ENCODE results near the gene PTPRM.

Gene PTPRM

GRCh38 chr18:8212896-8213780 lies 646.0 kb downstream of the PTPRM start:
- TF ChIP-seq TAF1 (IDR thresholded peaks at IDR 0.05; ENCODE audit: low read depth, low read length) (no peak), POLR2AphosphoS5 (IDR thresholded peaks at IDR 0.05; ENCODE audit: low read depth, low read length) (no peak), SPI1 (IDR thresholded peaks at IDR 0.05; ENCODE audit: low read depth, low read length) (no peak), POLR2A (IDR thresholded peaks at IDR 0.05; ENCODE audit: low read depth, low read length) (no peak), POU2F2 (IDR thresholded peaks at IDR 0.05; ENCODE audit: low read depth, low read length) (no peak), PAX5 (IDR thresholded peaks at IDR 0.05; ENCODE audit: insufficient read depth, low read length, severe bottlenecking) (no peak)
- FAIRE-seq (no peak), DNase-seq (ENCODE audit: insufficient read length, low spot score) (no peak)

DNA sequence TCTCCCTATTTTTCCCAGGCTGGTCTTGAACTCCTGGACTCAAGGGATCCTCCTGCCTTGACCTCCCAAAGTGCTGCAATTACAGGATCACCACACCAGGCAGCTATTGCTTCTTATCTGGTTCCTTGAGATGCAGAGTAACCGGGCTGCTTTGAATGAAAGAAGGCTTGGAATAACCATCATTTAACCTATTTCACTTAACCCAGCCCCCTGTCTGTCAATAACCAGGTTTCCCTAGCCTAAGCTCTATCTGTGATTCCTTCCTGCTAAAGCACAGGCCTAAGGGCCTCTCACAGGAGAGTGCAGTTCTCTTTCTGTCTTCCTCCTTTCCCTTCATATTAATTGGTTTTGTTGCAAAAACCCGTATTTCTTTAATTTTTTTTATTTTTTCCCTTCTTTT lies 648.6 kb downstream of the PTPRM start:
- TF ChIP-seq TAF1 (IDR thresholded peaks at IDR 0.05; ENCODE audit: low read depth, low read length), result no peak
- no peak for TF ChIP-seq POLR2AphosphoS5 (IDR thresholded peaks at IDR 0.05; ENCODE audit: low read depth, low read length)
- no peak for TF ChIP-seq POLR2A (IDR thresholded peaks at IDR 0.05; ENCODE audit: low read depth, low read length)
- TF ChIP-seq PAX5 (IDR thresholded peaks at IDR 0.05; ENCODE audit: insufficient read depth, low read length, severe bottlenecking), result no peak
- DNase-seq (ENCODE audit: insufficient read length, low spot score) (no peak), FAIRE-seq (no peak)

DNA sequence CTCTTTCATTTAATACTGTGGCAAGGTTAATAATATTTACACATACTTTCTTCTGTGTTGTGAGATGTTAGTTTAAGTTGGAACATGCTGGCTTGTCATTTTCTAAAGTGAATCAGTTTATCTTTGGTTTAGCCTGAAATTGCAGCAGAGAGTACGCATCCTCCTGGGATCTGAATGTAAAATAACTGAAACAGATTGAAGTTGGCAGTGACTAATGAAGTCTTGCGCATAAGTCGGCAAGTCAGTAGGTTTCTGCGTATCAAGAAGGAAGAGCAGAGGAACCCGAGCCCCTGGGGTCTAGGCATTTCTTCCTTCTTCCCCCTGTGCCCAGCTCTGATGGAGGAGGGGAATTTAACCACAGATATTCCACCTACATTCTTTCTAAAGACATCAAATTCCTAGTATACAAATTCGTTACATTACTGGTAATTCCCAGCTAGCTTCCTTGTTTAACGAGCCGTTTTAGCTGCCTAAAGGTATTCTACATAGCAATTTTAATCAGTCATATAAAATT lies 650.0 kb downstream of the PTPRM start:
- DNase-seq (ENCODE audit: insufficient read length, low spot score), result no peak
- FAIRE-seq, result no peak
- TF ChIP-seq POLR2AphosphoS5 (IDR thresholded peaks at IDR 0.05; ENCODE audit: low read depth, low read length), result no peak
- TF ChIP-seq POLR2A (IDR thresholded peaks at IDR 0.05; ENCODE audit: low read depth, low read length), result no peak
- no peak for TF ChIP-seq POU2F2 (IDR thresholded peaks at IDR 0.05; ENCODE audit: low read depth, low read length)
- TF ChIP-seq PAX5 (IDR thresholded peaks at IDR 0.05; ENCODE audit: insufficient read depth, low read length, severe bottlenecking), result no peak
- no peak for TF ChIP-seq SPI1 (IDR thresholded peaks at IDR 0.05; ENCODE audit: low read depth, low read length)
- TF ChIP-seq TAF1 (IDR thresholded peaks at IDR 0.05; ENCODE audit: low read depth, low read length), result no peak

- no peak for TF ChIP-seq PAX5 (IDR thresholded peaks at IDR 0.05; ENCODE audit: insufficient read depth, low read length, severe bottlenecking)
- no peak for FAIRE-seq
- DNase-seq (ENCODE audit: insufficient read length, low spot score), result no peak
Observed at GRCh38 chr18:8218197-8218596, 651.1 kb downstream of the PTPRM start.

DNA sequence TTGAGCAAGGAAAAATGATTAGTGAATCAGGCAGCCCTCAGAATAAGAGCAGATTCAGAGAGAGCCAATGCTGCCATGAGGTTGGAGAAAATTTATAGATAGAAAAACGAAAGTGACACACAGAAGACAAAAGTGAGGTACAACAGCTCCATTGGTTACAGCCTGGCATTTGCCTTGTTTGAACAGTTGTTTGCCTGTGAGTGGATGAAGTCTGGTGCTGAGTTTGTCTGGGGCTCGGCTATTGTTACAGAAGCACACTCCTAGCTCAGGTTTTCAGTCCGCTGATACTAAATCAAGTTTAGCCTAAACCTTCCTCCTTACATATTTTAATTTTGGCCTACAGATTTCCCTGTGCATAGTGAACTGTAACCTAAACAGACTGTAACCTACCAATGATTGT lies 654.3 kb downstream of the PTPRM start:
- DNase-seq (ENCODE audit: insufficient read length, low spot score) (no peak), FAIRE-seq (no peak)
- TF ChIP-seq POLR2AphosphoS5 (IDR thresholded peaks at IDR 0.05; ENCODE audit: low read depth, low read length), result no peak
- TF ChIP-seq SPI1 (IDR thresholded peaks at IDR 0.05; ENCODE audit: low read depth, low read length), result no peak
- TF ChIP-seq POLR2A (IDR thresholded peaks at IDR 0.05; ENCODE audit: low read depth, low read length), result no peak
- TF ChIP-seq POU2F2 (IDR thresholded peaks at IDR 0.05; ENCODE audit: low read depth, low read length), result no peak
- no peak for TF ChIP-seq TAF1 (IDR thresholded peaks at IDR 0.05; ENCODE audit: low read depth, low read length)
- no peak for TF ChIP-seq PAX5 (IDR thresholded peaks at IDR 0.05; ENCODE audit: insufficient read depth, low read length, severe bottlenecking)

GRCh38 chr18:8224576-8224975 lies 657.5 kb downstream of the PTPRM start:
- no peak for TF ChIP-seq TAF1 (IDR thresholded peaks at IDR 0.05; ENCODE audit: low read depth, low read length)
- TF ChIP-seq SPI1 (IDR thresholded peaks at IDR 0.05; ENCODE audit: low read depth, low read length), result no peak
- DNase-seq (ENCODE audit: insufficient read length, low spot score), result no peak
- no peak for FAIRE-seq

DNA sequence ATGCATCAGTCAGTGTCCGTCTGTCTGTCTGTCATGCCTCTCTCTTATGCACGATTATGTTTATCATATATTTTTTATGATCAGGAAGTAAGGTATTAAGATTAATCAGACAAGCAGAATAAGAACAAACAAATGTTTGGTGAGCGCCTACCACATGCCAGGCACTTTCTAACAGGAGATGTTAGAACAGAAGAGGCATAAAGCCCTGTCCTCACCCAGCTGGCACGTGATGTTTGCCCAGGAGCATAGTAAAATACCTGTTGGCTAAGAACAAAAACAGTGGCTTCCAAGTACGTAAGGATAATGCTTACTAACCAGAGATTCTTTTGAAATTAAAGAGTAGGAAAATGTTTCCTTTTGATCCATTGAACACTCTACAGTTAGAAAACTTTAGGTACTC lies 661.9 kb downstream of the PTPRM start:
- DNase-seq (ENCODE audit: insufficient read length, low spot score) (no peak), FAIRE-seq (no peak)
- TF ChIP-seq POU2F2 (IDR thresholded peaks at IDR 0.05; ENCODE audit: low read depth, low read length) (no peak), POLR2A (IDR thresholded peaks at IDR 0.05; ENCODE audit: low read depth, low read length) (no peak), TAF1 (IDR thresholded peaks at IDR 0.05; ENCODE audit: low read depth, low read length) (no peak), PAX5 (IDR thresholded peaks at IDR 0.05; ENCODE audit: insufficient read depth, low read length, severe bottlenecking) (no peak), POLR2AphosphoS5 (IDR thresholded peaks at IDR 0.05; ENCODE audit: low read depth, low read length) (no peak), SPI1 (IDR thresholded peaks at IDR 0.05; ENCODE audit: low read depth, low read length) (no peak)

- no peak for DNase-seq (ENCODE audit: insufficient read length, low spot score)
- no peak for TF ChIP-seq PAX5 (IDR thresholded peaks at IDR 0.05; ENCODE audit: insufficient read depth, low read length, severe bottlenecking)
- no peak for TF ChIP-seq POU2F2 (IDR thresholded peaks at IDR 0.05; ENCODE audit: low read depth, low read length)
- TF ChIP-seq POLR2A (IDR thresholded peaks at IDR 0.05; ENCODE audit: low read depth, low read length), result no peak
- FAIRE-seq, result no peak
Observed at GRCh38 chr18:8229787-8230186, 662.7 kb downstream of the PTPRM start.

DNA sequence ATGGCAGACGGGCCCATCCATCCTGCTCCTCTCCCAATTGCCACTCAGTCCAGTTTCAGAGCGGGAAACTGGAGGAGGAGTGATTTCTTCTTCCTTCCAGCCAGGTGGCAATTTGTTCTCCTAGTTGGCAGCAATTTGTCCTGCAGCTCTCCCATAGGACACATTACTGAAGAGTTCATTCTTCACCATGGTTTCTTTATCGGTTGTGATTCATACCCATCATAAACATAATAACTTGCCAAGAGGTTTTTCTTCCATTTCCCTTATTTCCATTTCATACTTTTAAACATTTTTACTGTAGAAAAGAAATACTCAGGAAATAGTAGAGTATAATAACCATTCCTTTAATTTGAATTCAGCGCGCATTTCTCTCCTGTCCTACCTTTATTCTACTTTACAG lies 664.2 kb downstream of the PTPRM start:
- TF ChIP-seq POLR2AphosphoS5 (IDR thresholded peaks at IDR 0.05; ENCODE audit: low read depth, low read length), result no peak
- TF ChIP-seq POLR2A (IDR thresholded peaks at IDR 0.05; ENCODE audit: low read depth, low read length), result no peak
- no peak for TF ChIP-seq TAF1 (IDR thresholded peaks at IDR 0.05; ENCODE audit: low read depth, low read length)
- no peak for TF ChIP-seq SPI1 (IDR thresholded peaks at IDR 0.05; ENCODE audit: low read depth, low read length)
- no peak for TF ChIP-seq POU2F2 (IDR thresholded peaks at IDR 0.05; ENCODE audit: low read depth, low read length)
- TF ChIP-seq PAX5 (IDR thresholded peaks at IDR 0.05; ENCODE audit: insufficient read depth, low read length, severe bottlenecking), result no peak
- no peak for DNase-seq (ENCODE audit: insufficient read length, low spot score)
- no peak for FAIRE-seq

- TF ChIP-seq PAX5 (IDR thresholded peaks at IDR 0.05; ENCODE audit: insufficient read depth, low read length, severe bottlenecking), result no peak
- TF ChIP-seq POU2F2 (IDR thresholded peaks at IDR 0.05; ENCODE audit: low read depth, low read length), result no peak
- no peak for TF ChIP-seq POLR2AphosphoS5 (IDR thresholded peaks at IDR 0.05; ENCODE audit: low read depth, low read length)
- TF ChIP-seq TAF1 (IDR thresholded peaks at IDR 0.05; ENCODE audit: low read depth, low read length), result no peak
- TF ChIP-seq POLR2A (IDR thresholded peaks at IDR 0.05; ENCODE audit: low read depth, low read length), result no peak
- no peak for TF ChIP-seq SPI1 (IDR thresholded peaks at IDR 0.05; ENCODE audit: low read depth, low read length)
- DNase-seq (ENCODE audit: insufficient read length, low spot score), result no peak
- no peak for FAIRE-seq
Observed at GRCh38 chr18:8232791-8233190, 665.7 kb downstream of the PTPRM start.

Data from GM12891 (cell line).